Keratinocyte (primary cell): Measurements from ENCODE around the gene MALAT1. TPM values are rescaled to one million over a fixed set of nuclear protein-coding genes. Genes with fewer than 3 reads are reported as not detected.

Source experiments
- DNase-seq: peaks from one replicate; pipeline ENCODE4 v3.0.0-alpha.2; 2011; ENCODE audit warnings: low read depth, missing footprints, low spot score
- FAIRE-seq: peaks from 2 replicates; lab custom pipeline; 2011; peaks lifted over from hg19 to GRCh38; lab: Jason Lieb, UNC
- H2AFZ ChIP-seq: 2 replicates; pipeline ENCODE4 v1.6.0; 2012; ENCODE audit warnings: low read length, control low read depth, inconsistent platforms; ENCODE audit not compliant: control insufficient read depth
- H3K27ac ChIP-seq: 2 replicates; pipeline ENCODE4 v1.5.1; 2011; ENCODE audit warnings: low read length; ENCODE audit not compliant: control insufficient read depth, insufficient read depth
- H3K27me3 ChIP-seq: 3 replicates; pipeline ENCODE4 v1.6.0; 2011; ENCODE audit warnings: low read length; ENCODE audit not compliant: control insufficient read depth, insufficient read depth; ENCODE audit errors: extremely low read depth
- H3K36me3 ChIP-seq, 2 experiments: 2 replicates in 1 of 2; 3 replicates in 1 of 2; pipeline ENCODE4 v1.5.1; 2011; ENCODE audit warnings: low read length in 2 of 2, mild to moderate bottlenecking in 1 of 2; ENCODE audit not compliant: control insufficient read depth in 2 of 2, insufficient read depth in 2 of 2; ENCODE audit errors: extremely low read depth in 1 of 2
- H3K4me1 ChIP-seq: 3 replicates; pipeline ENCODE4 v1.5.1; 2011; ENCODE audit warnings: low read length; ENCODE audit not compliant: control insufficient read depth, insufficient read depth; ENCODE audit errors: extremely low read depth
- H3K4me2 ChIP-seq: 3 replicates; pipeline ENCODE4 v1.6.0; 2011; ENCODE audit warnings: low read depth, low read length; ENCODE audit not compliant: control insufficient read depth, insufficient read depth; ENCODE audit errors: extremely low read depth
- H3K4me3 ChIP-seq, 3 experiments: fragments of 200-600 bp in 1 of 3; sonication (generic) in 1 of 3; 2 replicates in 2 of 3; 3 replicates in 1 of 3; pipeline ENCODE4 v1.5.1; 2011 to 2016; ENCODE audit warnings: low read length in 3 of 3, mild to moderate bottlenecking in 3 of 3, control low read depth in 2 of 3, inconsistent platforms in 1 of 3, low read depth in 1 of 3, mixed read lengths in 1 of 3, mixed run types in 1 of 3, moderate library complexity in 1 of 3; ENCODE audit not compliant: control insufficient read depth in 2 of 3, insufficient read depth in 2 of 3; ENCODE audit errors: extremely low read depth in 1 of 3
- H3K79me2 ChIP-seq: 2 replicates; pipeline ENCODE4 v1.6.0; 2012; ENCODE audit warnings: low read length; ENCODE audit not compliant: control insufficient read depth, insufficient read depth
- H3K9ac ChIP-seq: 3 replicates; pipeline ENCODE4 v1.6.0; 2011; ENCODE audit warnings: low read length; ENCODE audit not compliant: control insufficient read depth, insufficient read depth; ENCODE audit errors: extremely low read depth
- H3K9me1 ChIP-seq: 3 replicates; pipeline ENCODE4 v1.6.0; 2011; ENCODE audit warnings: low read length; ENCODE audit not compliant: control insufficient read depth, insufficient read depth; ENCODE audit errors: extremely low read depth
- H3K9me3 ChIP-seq: 2 replicates; pipeline ENCODE4 v1.5.1; 2012; ENCODE audit warnings: low read depth, low read length; ENCODE audit not compliant: control insufficient read depth
- H4K20me1 ChIP-seq: 3 replicates; pipeline ENCODE4 v1.6.0; 2011; ENCODE audit warnings: low read length; ENCODE audit not compliant: control insufficient read depth, insufficient read depth; ENCODE audit errors: extremely low read depth
- EZH2 ChIP-seq: IDR thresholded peaks from one replicate; pipeline ENCODE4 v1.6.1; 2012; ENCODE audit warnings: inconsistent platforms, mild to moderate bottlenecking, low read length, moderate library complexity
- dilution Hi-C: fragments of 300-500 bp; cut with MboI; formaldehyde crosslinking; loops from one replicate; pipeline ENCODE4 v1.7.0; 2020; ENCODE audit warnings: low sequenced_read_pairs; ENCODE audit not compliant: extremely low pct_ligation_motif_present
- polyA plus RNA-seq, 5 experiments: library from polyadenylated mRNA; depleted of rRNA in 3 of 5; stranded (reverse) in 3 of 5; stranded (forward) in 1 of 5; unstranded in 1 of 5; fragments of >200 nt; gene quantifications; 1 replicate in 1 of 5; 2 replicates in 3 of 5; 3 replicates in 1 of 5; pipeline versions ENCODE4 v1.2.1 to v1.2.3, GENCODE V29; 2011 to 2012; ENCODE audit warnings: missing spikeins in 2 of 5, low read depth in 1 of 5, low replicate concordance in 1 of 5
- TF ChIP-seq, protein P1 (sequence below), 3 experiments: IDR thresholded peaks in 1 of 3; conservative IDR thresholded peaks in 1 of 3; optimal IDR thresholded peaks in 1 of 3; 2 replicates in 2 of 3; 3 replicates in 1 of 3; pipeline versions ENCODE3 to v1.5.1; 2011; ENCODE audit warnings: low read length in 3 of 3, mild to moderate bottlenecking in 3 of 3, moderate library complexity in 2 of 3, control low read depth in 1 of 3, inconsistent platforms in 1 of 3; ENCODE audit not compliant: insufficient read depth in 2 of 3; ENCODE audit errors: extremely low read depth in 1 of 3

The MALAT1 gene
- polyA plus RNA-seq, 1 donor (not counting 4 experiments of a cell fraction or from before 2014, with no cell fraction given) = 1,768 TPM

DNA sequence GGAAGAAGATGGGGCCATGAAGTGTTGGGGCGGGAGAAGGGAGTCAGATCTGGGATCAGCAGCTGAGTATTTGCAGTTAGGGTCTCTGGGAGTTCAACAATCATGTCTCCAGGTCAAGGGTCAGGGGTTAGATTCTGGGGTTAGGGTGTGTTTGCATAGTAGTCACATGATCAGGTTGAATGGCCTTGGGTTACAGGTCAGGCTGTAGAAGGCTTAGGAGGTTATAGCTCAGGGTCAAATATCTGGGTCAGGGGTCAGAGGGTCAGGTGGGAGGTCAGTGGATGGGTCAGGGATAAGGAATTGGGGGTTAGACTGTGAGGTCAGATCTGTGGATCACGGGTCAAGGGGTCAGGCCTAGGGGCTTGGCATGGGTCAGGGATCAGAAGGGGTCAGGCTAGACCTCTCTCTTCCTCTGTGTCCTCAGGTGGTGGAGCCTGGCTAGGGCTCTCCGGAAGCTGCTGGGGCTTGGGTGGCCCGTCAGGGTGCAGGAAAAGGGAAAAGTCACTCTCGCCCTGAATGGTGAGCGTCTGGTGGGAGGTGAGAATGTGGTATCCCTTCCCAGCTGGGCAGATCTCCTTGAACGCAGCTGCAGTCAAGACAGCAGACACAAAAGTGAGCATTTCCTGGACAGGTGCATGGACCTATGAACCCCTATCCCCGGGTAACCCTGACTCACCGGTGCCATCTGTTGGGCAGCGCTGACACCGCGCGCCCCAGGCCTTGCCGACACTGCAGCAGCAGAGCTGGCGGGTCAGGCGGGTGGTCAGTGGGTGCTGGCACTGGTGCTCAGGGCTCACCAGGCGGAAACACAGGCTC is 52.9 kb downstream of the MALAT1 start:
- Histone ChIP-seq H4K20me1 (no peaks in the 10 kb centered on the region), H3K27me3 (no peaks in the 10 kb centered on the region), H3K27ac (no peak overlapping the region), H3K9me3 (no peaks in the 10 kb centered on the region), H3K9ac (no peak overlapping the region), H3K79me2 (no peaks in the 10 kb centered on the region), H3K4me2 (no peak overlapping the region), H3K4me1 (peaks cover 18% of the 10 kb centered on the region), H2AFZ (no peak overlapping the region), H3K4me3 (no peak overlapping the region), H3K36me3 (no peaks in the 10 kb centered on the region), H3K9me1 (no peaks in the 10 kb centered on the region)
- no peak for FAIRE-seq
- no peak for TF ChIP-seq EZH2
- TF ChIP-seq, protein P1, sequence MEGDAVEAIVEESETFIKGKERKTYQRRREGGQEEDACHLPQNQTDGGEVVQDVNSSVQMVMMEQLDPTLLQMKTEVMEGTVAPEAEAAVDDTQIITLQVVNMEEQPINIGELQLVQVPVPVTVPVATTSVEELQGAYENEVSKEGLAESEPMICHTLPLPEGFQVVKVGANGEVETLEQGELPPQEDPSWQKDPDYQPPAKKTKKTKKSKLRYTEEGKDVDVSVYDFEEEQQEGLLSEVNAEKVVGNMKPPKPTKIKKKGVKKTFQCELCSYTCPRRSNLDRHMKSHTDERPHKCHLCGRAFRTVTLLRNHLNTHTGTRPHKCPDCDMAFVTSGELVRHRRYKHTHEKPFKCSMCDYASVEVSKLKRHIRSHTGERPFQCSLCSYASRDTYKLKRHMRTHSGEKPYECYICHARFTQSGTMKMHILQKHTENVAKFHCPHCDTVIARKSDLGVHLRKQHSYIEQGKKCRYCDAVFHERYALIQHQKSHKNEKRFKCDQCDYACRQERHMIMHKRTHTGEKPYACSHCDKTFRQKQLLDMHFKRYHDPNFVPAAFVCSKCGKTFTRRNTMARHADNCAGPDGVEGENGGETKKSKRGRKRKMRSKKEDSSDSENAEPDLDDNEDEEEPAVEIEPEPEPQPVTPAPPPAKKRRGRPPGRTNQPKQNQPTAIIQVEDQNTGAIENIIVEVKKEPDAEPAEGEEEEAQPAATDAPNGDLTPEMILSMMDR (optimal IDR thresholded peaks at IDR 0.05 in 1 of 3, IDR thresholded peaks at IDR 0.05 in 1 of 3, conservative IDR thresholded peaks at IDR 0.05 in 1 of 3; ENCODE audit: extremely low read depth in 1 of 3, insufficient read depth in 2 of 3, low read length in 3 of 3) = peak; percentile 53 to 86 (median 63)
- DNase-seq = no peak
- dilution Hi-C loops = no loop called here

DNA sequence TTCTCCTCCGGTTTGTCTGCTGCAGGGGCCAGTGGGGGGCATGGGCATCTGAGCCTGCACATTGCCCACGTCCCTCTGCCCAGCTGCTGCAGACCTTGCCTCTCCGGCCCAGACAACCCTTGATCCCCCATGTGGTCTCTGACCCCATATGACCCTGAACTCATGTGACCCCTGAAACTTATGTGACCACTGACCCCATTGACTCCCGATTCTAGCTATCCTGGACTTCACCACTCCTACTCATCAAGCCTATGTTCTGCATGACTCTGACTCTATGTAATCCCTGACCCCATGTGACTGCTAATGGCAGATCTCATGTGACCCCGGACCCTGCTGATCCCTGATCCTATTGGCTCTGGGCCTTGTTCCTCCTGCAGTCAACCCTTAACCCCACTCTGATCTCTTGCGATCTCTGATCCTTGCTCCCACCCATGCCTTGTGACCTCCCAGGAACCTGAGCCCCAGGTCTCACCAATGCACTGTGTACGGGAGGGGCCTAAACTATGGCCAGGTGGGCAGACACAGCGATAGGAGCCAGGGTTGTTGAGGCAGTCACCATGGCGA is 53.6 kb downstream of the MALAT1 start:
- Histone ChIP-seq H3K27ac (no peak overlapping the region), H3K4me1 (peaks cover 21% of the 10 kb centered on the region), H3K36me3 (no peaks in the 10 kb centered on the region), H3K9me1 (no peaks in the 10 kb centered on the region), H3K9me3 (no peaks in the 10 kb centered on the region), H3K27me3 (no peaks in the 10 kb centered on the region), H3K4me2 (no peak overlapping the region), H3K4me3 (no peak overlapping the region), H4K20me1 (no peaks in the 10 kb centered on the region), H3K79me2 (no peaks in the 10 kb centered on the region), H3K9ac (no peak overlapping the region), H2AFZ (no peak overlapping the region)
- no peak for DNase-seq
- no peak for FAIRE-seq
- TF ChIP-seq, protein P1 (optimal IDR thresholded peaks at IDR 0.05 in 1 of 3, IDR thresholded peaks at IDR 0.05 in 1 of 3, conservative IDR thresholded peaks at IDR 0.05 in 1 of 3; ENCODE audit: extremely low read depth in 1 of 3, insufficient read depth in 2 of 3, low read length in 3 of 3) = peak in 1 of 3 experiments; percentile 1
- TF ChIP-seq EZH2 = no peak
- dilution Hi-C loops = no loop called here
